ENCODE results near the gene CBFA2T2. TPM values are rescaled to one million over a fixed set of nuclear protein-coding genes. Genes with fewer than 3 reads are reported as not detected.
"Not testable (repeated sequence)": the region's sequence is repeated elsewhere in the genome, so short reads cannot be mapped to it uniquely, and the experiment has no call there.

The CBFA2T2 gene
- total RNA-seq, 1 donor from 2014 or later = 5.3 TPM

- no peak for DNase-seq
Measured at GRCh38 chr20:33472868-33473435, 16.9 kb upstream of the CBFA2T2 start.

- no peak for DNase-seq
Measured at GRCh38 chr20:33474097-33474873, 15.6 kb upstream of the CBFA2T2 start.

GRCh38 chr20:33474963-33475362 lies 14.9 kb upstream of the CBFA2T2 start:
- no peak for DNase-seq

GRCh38 chr20:33475381-33476152 lies 14.3 kb upstream of the CBFA2T2 start:
- DNase-seq = no peak

GRCh38 chr20:33477386-33478234 lies 12.3 kb upstream of the CBFA2T2 start:
- no peak for DNase-seq

GRCh38 chr20:33480048-33480447 lies 9.8 kb upstream of the CBFA2T2 start:
- no peak for DNase-seq

- no peak for DNase-seq
Measured at GRCh38 chr20:33481431-33481941, 8.4 kb upstream of the CBFA2T2 start.

- DNase-seq = no peak
Measured at GRCh38 chr20:33482581-33482980, 7.3 kb upstream of the CBFA2T2 start.

GRCh38 chr20:33483186-33483585 lies 6.7 kb upstream of the CBFA2T2 start:
- not testable (repeated sequence) for DNase-seq

- DNase-seq = no peak
Measured at GRCh38 chr20:33488201-33488600, 1.7 kb upstream of the CBFA2T2 start.

- DNase-seq = not testable (repeated sequence)
Measured at GRCh38 chr20:33488661-33489494, 1.0 kb upstream of the CBFA2T2 start.

GRCh38 chr20:33489495-33490022 lies 337 bp upstream of the CBFA2T2 start:
- peak; percentile 98 for DNase-seq

- DNase-seq = peak; percentile 19
Measured at GRCh38 chr20:33490934-33491656, 1.2 kb downstream of the CBFA2T2 start.

- DNase-seq = no peak
Measured at GRCh38 chr20:33493076-33493766, 3.3 kb downstream of the CBFA2T2 start.

GRCh38 chr20:33496776-33497175 lies 6.9 kb downstream of the CBFA2T2 start:
- not testable (repeated sequence) for DNase-seq

- no peak for DNase-seq
Measured at GRCh38 chr20:33499355-33499754, 9.5 kb downstream of the CBFA2T2 start.

GRCh38 chr20:33501000-33501399 lies 11.1 kb downstream of the CBFA2T2 start:
- no peak for DNase-seq

- DNase-seq = no peak
Measured at GRCh38 chr20:33503564-33503963, 13.7 kb downstream of the CBFA2T2 start.

- no peak for DNase-seq
Measured at GRCh38 chr20:33506576-33506975, 16.7 kb downstream of the CBFA2T2 start.

GRCh38 chr20:33507461-33507860 lies 17.6 kb downstream of the CBFA2T2 start:
- DNase-seq = no peak

Data from dermis blood vessel endothelial cell (primary cell).